ENCODE data around the gene TCERG1L. TPM values are rescaled to one million over a fixed set of nuclear protein-coding genes. Genes with fewer than 3 reads are reported as not detected.

TCERG1L gene
- total RNA-seq, 4 donors from 2014 or later, result not detected

DNA sequence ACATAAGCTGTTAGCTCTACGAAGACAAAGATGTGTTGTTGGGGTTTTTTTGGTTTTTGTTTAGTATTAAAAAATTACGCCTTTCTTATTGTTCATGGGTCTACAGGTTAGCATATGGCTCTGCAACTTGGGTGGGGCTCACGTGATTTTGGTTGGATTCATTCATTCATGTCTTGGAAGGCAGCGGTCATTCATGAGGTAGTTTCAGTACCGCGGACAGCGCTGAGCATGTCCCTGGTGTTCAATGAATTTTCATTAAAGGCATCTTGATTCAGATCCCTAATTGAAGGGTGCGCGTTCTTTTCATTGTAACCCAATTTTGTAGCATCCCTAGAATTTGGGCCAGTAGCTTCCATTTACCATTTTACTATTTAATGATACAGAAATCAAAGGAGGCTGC lies 42.9 kb upstream of the TCERG1L start:
- Histone ChIP-seq H3K4me1 (no peaks in the 10 kb centered on the region), H3K36me3 (no peaks in the 10 kb centered on the region), H3K4me3 (no peak overlapping the region), H3K27me3 (no peaks in the 10 kb centered on the region), H3K9me3 (no peaks in the 10 kb centered on the region), H3K27ac (no peak overlapping the region)
- no peak for TF ChIP-seq POLR2A (IDR thresholded peaks at IDR 0.05)
- TF ChIP-seq, protein P1, sequence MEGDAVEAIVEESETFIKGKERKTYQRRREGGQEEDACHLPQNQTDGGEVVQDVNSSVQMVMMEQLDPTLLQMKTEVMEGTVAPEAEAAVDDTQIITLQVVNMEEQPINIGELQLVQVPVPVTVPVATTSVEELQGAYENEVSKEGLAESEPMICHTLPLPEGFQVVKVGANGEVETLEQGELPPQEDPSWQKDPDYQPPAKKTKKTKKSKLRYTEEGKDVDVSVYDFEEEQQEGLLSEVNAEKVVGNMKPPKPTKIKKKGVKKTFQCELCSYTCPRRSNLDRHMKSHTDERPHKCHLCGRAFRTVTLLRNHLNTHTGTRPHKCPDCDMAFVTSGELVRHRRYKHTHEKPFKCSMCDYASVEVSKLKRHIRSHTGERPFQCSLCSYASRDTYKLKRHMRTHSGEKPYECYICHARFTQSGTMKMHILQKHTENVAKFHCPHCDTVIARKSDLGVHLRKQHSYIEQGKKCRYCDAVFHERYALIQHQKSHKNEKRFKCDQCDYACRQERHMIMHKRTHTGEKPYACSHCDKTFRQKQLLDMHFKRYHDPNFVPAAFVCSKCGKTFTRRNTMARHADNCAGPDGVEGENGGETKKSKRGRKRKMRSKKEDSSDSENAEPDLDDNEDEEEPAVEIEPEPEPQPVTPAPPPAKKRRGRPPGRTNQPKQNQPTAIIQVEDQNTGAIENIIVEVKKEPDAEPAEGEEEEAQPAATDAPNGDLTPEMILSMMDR (IDR thresholded peaks at IDR 0.05), result no peak
- DNase-seq, result no peak

DNA sequence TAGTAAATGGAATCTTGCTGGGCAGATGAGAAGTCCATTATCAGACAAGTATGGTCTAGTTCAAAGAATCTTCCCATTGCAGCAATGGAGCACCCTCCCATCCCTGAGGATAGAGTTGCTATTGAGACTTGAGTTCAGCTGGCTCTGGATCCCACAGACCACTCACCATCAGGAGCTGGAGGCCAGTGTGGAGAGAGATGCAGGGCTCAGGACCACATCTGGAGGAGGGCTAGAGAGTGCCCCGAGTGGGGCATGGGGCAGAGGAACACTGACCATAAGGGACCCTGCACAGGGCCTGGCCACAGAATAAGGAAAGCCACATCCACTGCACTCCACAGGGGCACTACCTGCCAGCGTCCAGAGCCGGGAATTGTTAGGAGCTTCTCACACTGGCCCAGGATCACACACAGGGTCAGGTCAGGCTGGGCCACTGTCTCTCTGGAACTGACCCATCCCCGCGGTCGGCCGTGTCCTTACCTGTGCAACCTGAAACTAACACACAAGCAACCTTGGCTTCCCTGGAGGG lies 41.3 kb upstream of the TCERG1L start:
- Histone ChIP-seq H3K4me3 (no peak overlapping the region), H3K36me3 (no peaks in the 10 kb centered on the region), H3K27me3 (no peaks in the 10 kb centered on the region), H3K4me1 (no peaks in the 10 kb centered on the region), H3K9me3 (no peaks in the 10 kb centered on the region), H3K27ac (no peak overlapping the region)
- no peak for TF ChIP-seq POLR2A (IDR thresholded peaks at IDR 0.05)
- TF ChIP-seq, protein P1 (IDR thresholded peaks at IDR 0.05), result no peak
- no peak for DNase-seq

DNA sequence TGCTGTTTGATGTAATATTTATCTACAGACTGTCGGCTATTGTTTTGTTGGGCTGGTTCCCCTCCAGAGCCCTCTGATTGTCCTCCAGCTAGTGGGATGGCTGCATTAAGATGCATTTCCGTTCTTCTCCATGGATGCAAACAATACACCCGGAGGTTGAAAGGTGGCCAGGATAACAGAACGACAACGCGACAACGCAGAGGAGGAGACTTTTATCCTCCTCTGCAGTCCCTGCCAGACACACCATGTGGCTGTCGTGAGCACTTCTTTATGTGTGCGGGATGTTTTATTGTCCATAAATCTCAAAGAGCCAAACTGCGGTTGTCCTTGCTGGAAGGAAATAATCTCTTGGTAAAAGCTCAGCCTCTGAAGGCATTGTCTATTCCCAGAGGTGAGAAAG lies 39.1 kb upstream of the TCERG1L start:
- Histone ChIP-seq H3K36me3 (no peaks in the 10 kb centered on the region), H3K27ac (no peak overlapping the region), H3K4me3 (no peak overlapping the region), H3K27me3 (no peaks in the 10 kb centered on the region), H3K9me3 (no peaks in the 10 kb centered on the region), H3K4me1 (no peaks in the 10 kb centered on the region)
- no peak for DNase-seq
- TF ChIP-seq POLR2A (IDR thresholded peaks at IDR 0.05), result no peak
- TF ChIP-seq, protein P1 (IDR thresholded peaks at IDR 0.05), result no peak

DNA sequence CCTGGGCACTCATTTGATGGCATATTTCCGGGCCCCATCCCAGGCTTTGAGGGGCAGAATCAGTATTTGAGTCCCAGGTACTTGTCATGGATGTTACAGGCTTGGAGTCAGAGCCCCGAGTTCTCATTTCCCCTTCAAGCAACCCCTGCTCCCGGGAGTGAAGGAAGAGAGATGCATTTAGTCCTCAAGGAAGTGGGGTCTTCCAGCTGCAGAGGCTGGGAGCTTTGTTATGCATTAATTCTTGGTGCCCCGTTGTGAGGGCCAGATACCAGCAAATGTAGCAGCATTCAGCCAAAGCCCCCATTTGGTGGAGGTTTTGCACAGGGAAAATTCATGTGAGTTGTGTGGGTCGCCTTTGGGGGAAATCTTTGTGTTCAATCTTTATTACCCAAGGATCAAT lies 38.7 kb upstream of the TCERG1L start:
- Histone ChIP-seq H3K27ac (no peak overlapping the region), H3K36me3 (no peaks in the 10 kb centered on the region), H3K9me3 (no peaks in the 10 kb centered on the region), H3K4me3 (no peak overlapping the region), H3K4me1 (no peaks in the 10 kb centered on the region), H3K27me3 (no peaks in the 10 kb centered on the region)
- TF ChIP-seq, protein P1 (IDR thresholded peaks at IDR 0.05), result no peak
- TF ChIP-seq POLR2A (IDR thresholded peaks at IDR 0.05), result no peak
- DNase-seq, result no peak

DNA sequence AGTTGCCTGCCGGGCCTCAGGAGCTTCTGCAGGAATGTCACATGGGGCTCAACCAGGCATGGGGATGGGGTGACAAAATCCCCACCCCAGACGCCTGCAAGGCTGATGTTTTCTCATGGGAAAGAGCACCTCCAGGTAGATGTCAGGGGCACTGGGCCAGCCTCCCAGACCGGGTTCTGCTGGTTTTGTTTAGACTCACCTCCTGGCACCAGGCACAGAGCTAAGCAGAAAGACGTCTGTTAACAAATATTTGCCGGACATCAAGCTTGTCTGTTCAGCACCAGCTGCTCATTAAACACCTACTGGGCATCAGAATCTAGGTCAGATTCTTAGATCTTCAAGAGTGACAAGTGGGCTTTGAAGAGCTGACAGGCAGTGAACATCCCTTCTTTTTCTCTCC lies 34.9 kb upstream of the TCERG1L start:
- no peak for DNase-seq
- H3K27ac ChIP-seq, result no peak overlapping the region
- H3K36me3 ChIP-seq, result no peaks in the 10 kb centered on the region
- H3K4me1 ChIP-seq, result no peaks in the 10 kb centered on the region
- H3K27me3 ChIP-seq, result no peaks in the 10 kb centered on the region
- H3K4me3 ChIP-seq, result no peak overlapping the region
- H3K9me3 ChIP-seq, result no peaks in the 10 kb centered on the region
- no peak for TF ChIP-seq POLR2A (IDR thresholded peaks at IDR 0.05)
- TF ChIP-seq, protein P1 (IDR thresholded peaks at IDR 0.05), result no peak

DNA sequence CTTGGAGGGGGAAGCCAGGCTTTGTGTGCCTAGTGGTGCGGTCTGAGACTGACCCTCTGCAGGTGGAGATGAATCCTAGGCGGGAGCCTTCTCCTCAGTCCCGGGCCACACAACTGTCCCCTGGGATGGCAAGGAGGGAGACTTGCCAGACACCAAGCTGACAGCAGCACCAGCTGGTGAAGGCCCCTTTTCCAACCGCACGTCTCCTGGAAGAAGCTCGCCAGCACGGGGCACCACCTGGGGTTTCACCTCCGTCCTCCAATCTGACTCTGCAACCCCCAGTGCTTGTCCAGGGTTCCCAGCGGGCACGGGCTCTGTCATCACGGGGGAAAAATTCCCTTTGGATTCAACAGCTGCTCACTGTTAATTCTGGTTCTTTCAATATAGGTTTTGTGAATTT lies 34.2 kb upstream of the TCERG1L start:
- TF ChIP-seq POLR2A (IDR thresholded peaks at IDR 0.05), result no peak
- TF ChIP-seq, protein P1 (IDR thresholded peaks at IDR 0.05), result no peak
- no peak overlapping the region for H3K4me3 ChIP-seq
- H3K36me3 ChIP-seq, result no peaks in the 10 kb centered on the region
- H3K4me1 ChIP-seq, result no peaks in the 10 kb centered on the region
- DNase-seq, result no peak
- no peaks in the 10 kb centered on the region for H3K9me3 ChIP-seq
- H3K27ac ChIP-seq, result no peak overlapping the region
- no peaks in the 10 kb centered on the region for H3K27me3 ChIP-seq

All from Peyer's patch (tissue), 4 donors.